GM18507 (cell line): ENCODE measurements around the gene AADAT.
A peak's percentile ranks its signal among the peaks of the same experiment; 100 is the strongest.
"Not testable (repeated sequence)": the region's sequence is repeated elsewhere in the genome, so short reads cannot be mapped to it uniquely, and the experiment has no call there.

Experiments used
- DNase-seq: peaks from one replicate; pipeline ENCODE4 v3.0.0; 2011; ENCODE audit warnings: low read depth; ENCODE audit not compliant: insufficient read length; ENCODE audit errors: extremely low spot score
- FAIRE-seq: peaks from 2 replicates; lab custom pipeline; 2011; peaks lifted over from hg19 to GRCh38; lab: Jason Lieb, UNC

Gene AADAT

GRCh38 chr4:170091069-170091696 lies 1.4 kb upstream of the AADAT start:
- no peak for FAIRE-seq
- DNase-seq, result no peak

DNA sequence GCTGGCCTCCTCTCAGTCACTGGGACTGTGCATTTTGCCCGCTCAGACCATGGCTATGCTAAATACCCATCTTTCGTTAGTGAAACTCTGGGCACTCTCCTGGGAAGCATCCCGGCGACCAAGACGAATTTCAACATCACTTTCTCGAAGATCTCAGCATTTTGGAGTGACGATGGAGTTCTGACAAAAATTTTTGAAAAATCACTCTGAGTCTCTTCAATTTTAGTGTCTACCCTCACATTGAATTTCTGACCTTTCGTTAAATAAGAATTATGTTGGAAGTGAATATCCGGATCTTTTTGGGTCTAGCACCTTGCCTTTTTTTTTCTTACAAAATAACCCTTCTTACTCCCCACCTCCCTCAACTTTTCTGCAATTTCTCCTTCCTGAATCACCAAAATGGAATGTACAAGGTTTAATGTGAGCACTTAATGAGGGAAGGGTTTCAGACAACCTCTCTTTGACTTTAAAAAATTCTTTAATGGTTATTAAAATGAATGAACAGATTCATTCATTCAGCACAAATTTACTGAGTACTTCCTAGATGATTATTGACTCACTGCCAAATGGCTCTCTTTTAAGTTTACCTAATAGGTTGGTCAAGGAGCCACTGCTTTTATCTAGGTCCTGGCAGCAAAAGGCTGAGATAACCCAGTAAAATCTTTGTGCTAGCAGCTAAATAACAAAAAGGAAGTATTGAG lies 746 bp upstream of the AADAT start:
- no peak for DNase-seq
- no peak for FAIRE-seq

DNA sequence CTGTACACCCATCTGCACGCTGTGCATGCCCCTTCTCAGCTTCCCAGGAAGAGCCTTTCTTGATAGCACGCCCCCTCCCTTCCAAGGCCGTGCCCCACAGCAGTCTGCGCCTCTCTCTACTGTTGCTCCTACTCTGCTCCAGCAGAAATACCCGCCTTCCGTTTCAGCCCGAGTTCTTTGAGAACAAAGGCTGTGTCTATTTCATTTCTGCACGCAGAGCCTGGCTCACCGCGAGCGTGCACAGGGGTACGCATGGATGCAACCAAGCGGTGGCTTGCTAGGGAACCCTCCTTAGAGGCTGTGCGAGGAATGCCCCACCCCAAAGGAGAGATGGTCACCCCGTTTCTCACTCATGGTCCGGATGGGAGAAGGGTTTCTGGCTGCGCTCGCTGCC lies 485 bp downstream of the AADAT start:
- DNase-seq (no peak), FAIRE-seq (no peak)

DNA sequence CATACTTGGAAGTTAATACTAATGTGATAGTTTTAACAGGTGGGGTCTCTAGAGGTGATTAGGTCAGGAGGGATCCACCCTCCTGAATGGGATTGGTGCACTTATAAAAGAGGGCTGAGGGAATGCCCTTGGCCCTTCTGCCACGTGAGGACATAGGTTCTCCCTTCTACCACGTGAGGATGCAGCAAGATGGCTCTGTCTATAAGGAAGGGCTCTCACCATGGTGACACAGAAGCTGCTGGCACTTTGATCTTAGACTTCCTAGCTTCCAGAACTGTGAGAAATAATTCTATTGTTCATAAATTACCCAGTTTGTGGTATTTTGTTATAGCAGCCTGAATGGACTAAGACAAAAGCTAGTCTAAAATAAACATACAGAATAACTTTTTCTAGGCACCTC lies 1.0 kb downstream of the AADAT start:
- no peak for DNase-seq
- FAIRE-seq, result no peak

- no peak for DNase-seq
- FAIRE-seq, result no peak
Observed at GRCh38 chr4:170087163-170087700, 2.5 kb downstream of the AADAT start.

GRCh38 chr4:170083541-170083940 lies 6.2 kb downstream of the AADAT start:
- FAIRE-seq, result no peak
- DNase-seq, result no peak

DNA sequence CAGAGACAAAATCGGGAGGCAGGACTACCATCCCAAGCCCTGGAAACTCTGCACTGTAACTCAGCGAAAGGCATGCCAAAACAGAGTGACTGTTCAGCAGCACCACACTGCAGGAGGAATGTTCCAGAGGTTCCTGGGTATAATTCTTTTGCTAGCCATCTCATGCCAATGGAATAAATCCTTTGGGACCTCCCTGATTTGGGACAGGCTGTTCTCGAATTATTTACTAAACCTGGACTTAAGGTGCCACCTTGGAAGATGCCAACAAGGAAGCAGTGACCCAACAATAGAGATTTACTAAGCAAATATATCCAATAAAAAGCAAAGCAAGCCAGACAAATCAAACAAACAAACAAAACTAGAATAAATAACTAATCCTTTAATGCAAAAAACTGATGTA lies 9.3 kb downstream of the AADAT start:
- FAIRE-seq (no peak), DNase-seq (no peak)

GRCh38 chr4:170079981-170080380 lies 9.8 kb downstream of the AADAT start:
- FAIRE-seq (no peak), DNase-seq (no peak)

- DNase-seq (no peak), FAIRE-seq (no peak)
Observed at GRCh38 chr4:170071196-170071595, 18.6 kb downstream of the AADAT start.

- FAIRE-seq (no peak), DNase-seq (no peak)
Observed at GRCh38 chr4:170068438-170069128, 21.2 kb downstream of the AADAT start.

DNA sequence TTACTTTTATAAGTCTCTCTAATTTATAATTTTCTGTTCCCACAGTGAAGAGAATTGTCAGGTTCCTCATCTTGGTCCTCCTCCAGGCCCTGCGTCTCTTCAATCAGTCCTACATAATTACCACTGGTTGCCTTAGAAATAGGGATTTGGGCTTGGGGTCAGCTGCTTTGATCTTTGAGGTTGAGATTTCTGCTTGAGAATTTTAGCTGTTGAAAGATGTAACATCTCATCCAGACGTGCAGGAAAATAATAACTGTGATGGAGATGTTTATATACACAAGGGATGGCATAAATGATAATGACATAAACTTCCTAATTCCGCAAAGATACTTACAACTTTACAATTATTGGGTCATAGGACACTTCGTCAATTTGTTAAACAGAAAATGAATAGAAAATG lies 30.3 kb downstream of the AADAT start:
- FAIRE-seq (no peak), DNase-seq (no peak)

DNA sequence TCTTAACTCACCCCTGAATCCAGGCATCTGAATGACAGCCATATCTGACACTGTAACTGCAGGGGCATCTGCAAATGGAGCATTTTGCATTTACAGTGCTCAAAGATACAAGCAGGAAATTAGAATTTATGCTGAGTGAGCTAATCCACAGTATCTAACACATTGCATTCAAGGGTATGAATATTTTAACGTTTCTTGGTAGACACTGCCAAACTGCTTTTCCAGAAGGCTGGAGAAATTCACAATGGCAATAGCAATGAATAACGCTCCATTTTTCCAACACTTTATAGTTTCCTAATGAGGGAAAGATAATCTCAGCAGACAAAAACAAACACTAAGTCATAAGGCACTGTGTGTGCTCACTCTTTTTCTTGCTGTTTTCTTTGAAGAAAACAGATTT lies 30.9 kb downstream of the AADAT start:
- no peak for FAIRE-seq
- no peak for DNase-seq

- FAIRE-seq (no peak), DNase-seq (no peak)
Observed at GRCh38 chr4:170057866-170058265, 31.9 kb downstream of the AADAT start.

- FAIRE-seq (no peak), DNase-seq (no peak)
Observed at GRCh38 chr4:170052919-170053318, 36.8 kb downstream of the AADAT start.

GRCh38 chr4:170051402-170051801 lies 38.4 kb downstream of the AADAT start:
- no peak for FAIRE-seq
- no peak for DNase-seq

DNA sequence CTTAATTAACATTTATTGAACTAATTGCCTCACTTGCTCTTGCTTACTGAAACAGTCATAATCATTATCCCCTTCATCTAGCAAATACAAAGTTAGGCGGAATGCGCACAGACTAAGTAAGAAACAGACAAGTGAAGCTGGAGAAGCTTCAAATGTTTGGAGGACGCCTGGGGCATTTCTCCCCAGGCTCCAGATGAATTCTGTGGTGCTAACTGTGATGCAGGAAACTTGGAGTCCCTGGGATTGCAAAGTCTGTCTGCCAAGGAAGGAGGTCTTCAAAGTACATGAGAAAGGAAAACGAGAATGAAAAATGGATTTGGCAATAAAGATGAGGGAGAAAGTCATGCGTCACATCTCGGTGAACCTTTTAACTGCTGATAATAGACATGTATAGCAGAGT lies 40.0 kb downstream of the AADAT start:
- no peak for FAIRE-seq
- no peak for DNase-seq

- DNase-seq, result no peak
- FAIRE-seq, result peak; percentile 74
Observed at GRCh38 chr4:170047771-170048354, 41.9 kb downstream of the AADAT start.

- not testable (repeated sequence) for FAIRE-seq, DNase-seq
Observed at GRCh38 chr4:170046156-170046555, 43.6 kb downstream of the AADAT start.

GRCh38 chr4:170040031-170040680 lies 49.6 kb downstream of the AADAT start:
- FAIRE-seq (no peak), DNase-seq (no peak)

DNA sequence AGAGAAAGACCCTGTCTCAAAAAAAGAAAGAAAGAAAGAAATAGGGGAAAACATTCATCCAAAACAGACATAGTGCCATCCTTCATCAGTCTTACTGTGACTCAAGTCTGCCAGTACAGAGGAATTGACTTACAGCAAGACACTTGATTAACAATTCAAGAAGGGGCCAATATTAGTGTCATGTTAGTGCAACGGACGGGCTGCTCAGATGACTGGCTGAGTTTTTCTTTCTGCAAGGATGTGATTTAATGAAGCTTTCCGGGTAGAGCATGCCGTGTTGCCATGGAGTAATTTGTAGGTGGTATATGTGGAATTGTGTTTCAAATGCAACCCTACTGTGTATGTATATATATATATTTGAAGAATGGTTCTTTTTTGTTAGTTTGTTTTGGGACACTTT lies 51.0 kb downstream of the AADAT start:
- FAIRE-seq, result no peak

More for the DNA sequence above, 51.0 kb downstream of the AADAT start:
- no peak for DNase-seq
